GM18511 (cell line): ENCODE data around the gene PLEKHN1.
"Not testable (repeated sequence)": the region's sequence is repeated elsewhere in the genome, so short reads cannot be mapped to it uniquely, and the experiment has no call there.

Source experiments
- ATAC-seq: cut with Tn5 transposase; IDR thresholded peaks from one replicate; pipeline ENCODE4 v1.9.1; 2021; ENCODE audit warnings: mild to moderate bottlenecking, moderate library complexity; ENCODE audit not compliant: unreplicated experiment

Gene PLEKHN1

DNA sequence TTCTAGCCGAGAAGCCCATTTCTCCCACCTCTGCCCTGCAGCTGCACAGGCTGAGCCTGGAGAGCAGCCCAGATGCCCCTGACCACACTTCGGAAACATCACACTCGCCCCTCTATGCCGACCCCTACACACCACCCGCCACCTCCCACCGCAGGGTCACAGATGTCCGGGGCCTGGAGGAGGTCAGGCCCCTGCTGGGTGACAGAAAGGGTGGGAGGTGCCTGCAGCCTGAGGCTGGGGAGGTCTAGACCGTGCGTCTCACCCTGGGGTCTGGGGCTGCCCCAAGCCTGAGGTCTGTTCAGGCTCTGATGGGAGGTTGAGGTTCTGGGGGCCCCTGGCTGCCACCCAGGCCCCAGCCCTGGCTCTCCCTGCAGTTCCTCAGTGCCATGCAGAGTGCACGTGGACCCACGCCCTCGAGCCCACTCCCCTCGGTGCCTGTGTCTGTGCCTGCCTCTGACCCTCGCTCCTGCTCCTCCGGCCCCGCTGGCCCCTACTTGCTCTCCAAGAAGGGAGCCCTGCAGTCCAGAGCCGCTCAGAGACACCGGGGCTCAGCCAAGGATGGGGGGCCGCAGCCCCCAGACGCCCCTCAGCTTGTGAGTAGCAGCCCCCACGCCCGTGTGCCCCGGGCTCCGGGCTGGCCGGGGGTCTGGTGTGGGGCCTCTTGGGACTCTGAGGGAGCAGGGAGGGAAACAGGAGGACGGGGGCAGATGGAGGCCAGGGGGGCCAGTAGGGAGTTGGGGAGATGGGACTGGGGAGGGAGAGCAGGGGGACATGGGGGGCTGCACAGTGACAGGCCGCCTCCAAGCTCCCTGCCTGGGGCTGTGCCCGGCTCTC lies 7.4 kb downstream of the PLEKHN1 start:
- no peak for ATAC-seq

DNA sequence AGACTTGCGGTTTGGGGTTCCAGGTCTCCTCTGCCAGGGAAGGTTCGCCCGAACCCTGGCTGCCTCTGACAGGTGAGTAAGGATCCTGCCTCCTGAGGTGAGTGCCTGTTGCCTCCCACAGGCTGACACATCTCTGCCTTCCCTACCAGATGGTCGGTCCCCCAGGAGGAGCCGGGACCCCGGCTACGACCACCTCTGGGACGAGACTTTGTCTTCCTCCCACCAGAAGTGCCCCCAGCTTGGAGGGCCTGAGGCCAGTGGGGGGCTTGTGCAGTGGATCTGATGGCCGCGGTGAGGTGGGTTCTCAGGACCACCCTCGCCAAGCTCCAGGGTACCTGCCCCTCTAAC lies 8.0 kb downstream of the PLEKHN1 start:
- ATAC-seq = no peak

DNA sequence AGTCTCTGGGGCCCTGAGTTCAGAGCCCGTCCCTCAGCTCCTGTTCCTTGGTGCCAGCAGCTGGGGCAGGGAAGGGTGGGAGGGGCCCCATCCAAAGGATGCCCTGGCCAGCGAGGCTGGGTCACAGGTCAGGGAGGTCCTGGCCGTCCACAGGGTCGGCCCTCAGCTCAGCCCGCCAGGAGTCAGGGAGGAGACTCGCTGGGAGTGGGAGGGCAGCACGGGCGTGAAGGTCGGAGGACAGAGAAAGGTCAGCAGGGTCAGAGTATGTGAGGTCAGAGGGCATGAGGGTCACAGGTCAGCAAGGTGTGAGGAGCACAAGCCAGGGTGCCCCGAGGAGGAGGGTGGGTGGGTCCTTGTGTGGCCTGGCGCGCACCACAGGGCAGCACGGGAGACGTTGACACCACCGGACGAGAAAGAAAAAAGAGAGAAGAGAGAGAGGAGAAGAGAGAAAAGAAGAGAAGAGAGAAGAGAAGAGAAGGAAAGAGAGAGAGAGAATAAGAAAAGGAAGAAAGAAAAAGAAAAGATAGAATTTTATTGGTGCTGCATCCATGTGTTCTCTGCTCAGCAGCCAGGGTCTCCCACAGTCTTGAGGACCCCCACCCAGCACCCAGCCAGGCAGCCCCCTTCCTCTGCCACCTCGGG lies 8.5 kb downstream of the PLEKHN1 start:
- no peak for ATAC-seq

DNA sequence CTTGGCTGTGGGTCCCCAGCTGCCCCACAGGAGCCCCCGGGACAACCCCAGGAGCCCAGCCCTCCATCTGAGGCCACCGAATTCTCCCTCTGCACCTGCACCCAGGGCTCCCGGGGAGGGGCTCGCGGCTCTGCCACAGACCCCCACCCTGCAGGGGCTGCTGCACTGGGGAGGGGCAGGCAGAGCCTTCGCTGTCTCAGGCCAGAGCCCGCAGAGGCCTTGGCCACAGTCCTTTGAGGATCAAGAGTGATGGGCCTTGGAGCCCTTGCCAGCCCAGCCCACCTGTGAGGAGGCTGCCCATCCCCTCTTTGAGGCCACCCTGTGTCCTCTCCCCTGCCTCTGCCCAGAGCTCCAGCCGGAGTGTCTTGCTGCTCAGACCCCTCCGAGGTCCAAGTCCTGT lies 9.1 kb downstream of the PLEKHN1 start:
- ATAC-seq = no peak

DNA sequence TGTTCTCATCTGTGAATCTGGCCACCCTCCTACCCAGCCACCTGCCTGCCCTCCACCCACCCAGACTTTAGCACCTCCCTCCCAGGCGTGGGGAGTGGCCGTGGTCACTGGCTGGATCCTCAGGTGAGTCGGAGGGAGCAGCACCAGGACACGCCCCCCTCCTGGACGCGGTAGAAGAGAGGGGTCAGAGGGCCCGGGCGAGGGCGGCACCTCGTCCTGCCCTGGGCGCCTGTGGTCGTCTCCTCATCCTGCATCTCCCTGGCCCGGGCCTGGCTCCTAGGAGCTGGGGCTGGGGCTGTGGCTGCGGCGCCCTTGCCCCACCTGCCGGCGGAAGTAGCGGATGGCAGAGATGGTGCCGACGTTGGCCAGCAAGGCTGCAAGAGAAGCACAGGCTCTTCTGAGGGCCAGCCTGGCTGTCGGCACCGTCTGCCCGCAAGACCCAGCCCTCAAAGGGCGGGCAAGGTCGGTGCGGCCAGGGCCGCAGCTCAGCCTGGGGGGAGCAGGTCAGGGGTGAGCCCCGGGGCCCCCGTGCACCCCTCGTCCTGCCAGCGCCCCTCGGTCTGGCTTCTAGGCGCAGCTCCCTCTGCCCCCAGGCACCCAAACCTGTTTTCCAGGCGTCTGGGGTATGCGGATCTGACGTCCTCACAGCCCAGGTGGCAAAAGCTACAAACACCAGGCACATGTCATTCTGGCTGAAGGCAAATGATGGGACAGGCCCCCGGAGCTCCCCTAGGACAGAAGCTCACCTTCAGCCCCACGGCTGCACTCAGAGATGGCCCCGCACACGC lies 9.8 kb downstream of the PLEKHN1 start:
- peak; percentile 77 for ATAC-seq

DNA sequence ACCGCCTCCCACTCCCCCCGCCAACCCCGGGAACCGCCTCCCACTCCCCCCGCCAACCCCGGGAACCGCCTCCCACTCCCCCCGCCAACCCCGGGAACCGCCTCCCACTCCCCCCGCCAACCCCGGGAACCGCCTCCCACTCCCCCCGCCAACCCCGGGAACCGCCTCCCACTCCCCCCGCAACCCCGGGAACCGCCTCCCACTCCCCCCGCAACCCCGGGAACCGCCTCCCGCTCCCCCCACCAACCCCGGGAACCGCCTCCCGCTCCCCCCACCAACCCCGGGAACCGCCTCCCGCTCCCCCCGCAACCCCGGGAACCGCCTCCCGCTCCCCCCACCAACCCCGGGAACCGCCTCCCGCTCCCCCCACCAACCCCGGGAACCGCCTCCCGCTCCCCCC lies 10.5 kb downstream of the PLEKHN1 start:
- ATAC-seq = not testable (repeated sequence)

DNA sequence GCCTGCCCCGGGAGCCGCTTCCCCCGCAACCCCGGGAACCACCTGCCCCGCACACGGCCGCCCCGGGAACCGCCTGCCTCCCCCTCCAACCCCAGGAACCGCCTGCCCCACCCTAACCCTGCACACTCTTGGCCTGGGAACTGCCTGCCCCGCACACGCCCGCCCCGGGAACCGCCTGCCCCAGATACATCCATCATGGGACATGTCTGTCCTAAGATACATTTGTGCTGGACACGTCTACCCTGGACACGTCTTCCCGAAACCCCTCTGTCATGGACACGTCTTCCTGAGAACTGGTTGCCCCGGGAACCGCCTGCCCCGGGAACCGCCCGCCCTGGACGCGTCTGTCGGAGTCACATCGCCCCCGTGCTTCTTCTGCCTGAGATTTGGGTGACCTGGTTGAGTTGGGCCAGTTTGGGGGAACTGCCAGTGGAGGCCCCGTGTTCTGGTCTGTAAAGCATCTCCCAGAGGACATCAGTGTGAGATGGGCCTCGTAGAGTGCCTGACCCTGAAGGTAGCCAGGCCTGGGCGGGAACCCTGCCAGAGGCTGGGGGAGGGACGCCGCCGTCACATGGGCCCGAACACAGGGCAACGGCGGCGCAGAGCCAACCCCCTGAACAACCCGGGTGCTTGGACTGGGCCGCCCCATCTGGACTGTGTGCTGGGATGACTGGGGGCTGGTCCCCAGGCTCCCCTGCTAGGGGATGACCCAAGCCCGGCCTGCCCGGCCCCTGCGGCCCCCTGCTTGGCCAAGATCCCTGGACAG lies 12.0 kb downstream of the PLEKHN1 start:
- no peak for ATAC-seq

DNA sequence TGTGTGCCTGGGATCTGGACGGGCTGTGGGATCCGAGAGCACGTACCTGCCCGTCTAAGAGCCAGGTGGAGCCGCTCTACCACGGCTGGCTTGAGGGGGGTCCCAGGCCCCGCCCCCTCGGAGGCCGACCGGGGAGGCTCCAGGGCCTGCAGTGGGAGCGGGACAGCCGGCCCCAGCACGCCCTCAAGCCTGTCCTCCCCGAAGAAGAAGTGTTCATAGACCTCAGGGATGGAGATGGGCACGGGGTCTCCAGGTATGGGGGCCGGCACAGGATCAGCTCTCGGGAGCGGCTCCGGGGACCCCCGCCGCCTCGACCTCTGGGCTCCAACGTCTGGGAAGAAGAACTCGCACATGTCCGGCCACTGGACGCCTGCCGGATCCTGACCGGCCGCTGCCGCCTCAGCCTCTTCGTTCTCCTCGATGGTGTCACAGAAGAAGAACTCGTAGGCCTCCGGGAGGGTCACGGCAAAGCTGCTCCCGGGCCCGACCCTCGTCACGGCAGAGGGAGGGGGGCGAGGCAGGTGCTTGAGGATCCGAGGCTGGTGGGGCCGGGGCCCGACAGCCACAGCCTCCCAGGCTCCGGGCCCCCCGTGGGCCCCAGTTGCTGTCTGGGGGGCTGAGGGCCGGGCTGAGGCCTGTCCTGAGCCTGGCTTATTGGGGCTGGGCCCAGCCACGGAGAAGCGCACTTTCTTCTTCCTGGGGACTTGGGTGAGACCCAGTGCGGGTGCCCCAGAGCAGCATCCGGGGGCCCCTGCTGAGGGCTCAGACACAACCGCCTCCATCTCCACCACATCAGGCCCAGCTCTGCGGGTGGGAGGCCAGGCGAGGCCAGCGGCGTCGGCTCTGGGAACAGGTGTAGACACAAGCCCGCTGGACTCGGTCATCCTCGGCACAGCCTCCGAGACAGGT lies 12.8 kb downstream of the PLEKHN1 start:
- no peak for ATAC-seq

DNA sequence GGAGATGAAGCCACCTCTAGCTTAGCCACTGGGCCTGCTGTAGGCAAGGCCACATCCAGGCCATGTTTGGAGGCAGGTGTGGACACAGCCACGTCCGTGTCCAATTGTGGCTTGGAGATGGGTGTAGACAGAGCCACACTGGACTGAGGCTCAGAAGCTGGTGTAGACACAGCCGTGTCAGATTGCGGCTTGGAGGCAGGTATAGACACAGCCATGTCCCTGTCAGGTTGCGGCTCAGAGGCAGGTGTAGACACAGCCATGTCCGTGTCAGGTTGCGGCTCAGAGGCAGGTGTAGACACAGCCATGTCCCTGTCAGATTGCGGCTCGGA lies 13.4 kb downstream of the PLEKHN1 start:
- ATAC-seq = no peak

DNA sequence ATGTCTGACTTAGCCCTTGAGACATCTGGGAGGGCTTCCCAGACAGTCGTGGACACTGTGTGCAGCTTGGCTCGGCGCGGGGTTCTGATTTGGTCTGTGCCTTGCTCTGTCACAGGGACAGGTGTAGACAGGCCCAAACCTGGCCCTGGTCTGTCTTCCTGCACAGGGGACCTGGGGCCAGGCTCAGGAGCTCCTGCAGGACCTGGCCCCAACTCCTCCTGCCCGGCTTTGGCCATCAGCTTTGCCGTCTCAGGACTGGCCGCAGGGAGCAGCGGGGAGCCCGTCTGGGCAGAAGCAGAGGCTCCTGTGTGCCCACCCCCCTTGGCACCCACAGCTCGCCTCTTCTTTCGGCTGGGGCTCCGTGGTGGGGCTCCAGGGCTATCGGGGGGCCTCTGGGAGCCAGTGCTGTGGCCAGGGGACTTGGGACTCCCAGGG lies 13.9 kb downstream of the PLEKHN1 start:
- ATAC-seq = no peak

DNA sequence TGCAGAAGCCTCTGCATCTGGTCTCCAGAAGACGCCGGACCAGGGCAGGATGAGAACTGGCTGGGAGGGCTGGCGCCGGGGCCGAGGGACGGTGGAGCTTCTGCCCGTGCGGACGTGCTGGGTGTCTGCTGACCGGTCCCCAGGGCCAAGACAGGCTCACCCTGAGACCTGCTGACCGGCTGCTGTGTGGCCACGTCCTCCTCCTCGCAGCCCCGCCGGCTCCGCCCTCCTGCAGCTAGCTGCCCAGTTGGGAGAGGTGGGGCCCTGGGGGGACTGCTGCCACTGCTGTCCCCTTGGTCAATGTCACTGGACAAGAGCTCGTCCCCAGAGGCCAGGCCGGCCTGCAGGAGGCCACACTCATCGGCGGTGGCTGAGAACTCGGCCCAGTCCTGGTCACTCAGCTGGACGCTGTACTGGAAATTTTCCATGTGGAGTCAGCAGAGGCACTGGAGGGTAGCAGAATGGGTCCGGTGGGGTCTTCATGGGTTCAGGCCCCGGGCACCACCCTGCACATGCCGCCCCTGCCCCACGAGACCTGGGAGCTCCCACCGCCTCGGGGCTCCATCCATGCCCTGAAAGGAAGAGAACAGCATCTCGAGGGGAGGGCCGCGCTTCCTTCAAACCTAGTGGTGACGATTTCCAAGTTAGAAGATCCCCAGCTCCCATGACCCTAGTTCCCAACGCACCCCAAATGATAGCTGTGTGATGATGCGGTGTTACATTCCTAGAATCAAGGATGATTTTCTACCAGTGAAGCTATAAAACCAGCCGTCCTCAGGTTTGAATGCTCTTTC lies 14.5 kb downstream of the PLEKHN1 start:
- ATAC-seq = no peak

DNA sequence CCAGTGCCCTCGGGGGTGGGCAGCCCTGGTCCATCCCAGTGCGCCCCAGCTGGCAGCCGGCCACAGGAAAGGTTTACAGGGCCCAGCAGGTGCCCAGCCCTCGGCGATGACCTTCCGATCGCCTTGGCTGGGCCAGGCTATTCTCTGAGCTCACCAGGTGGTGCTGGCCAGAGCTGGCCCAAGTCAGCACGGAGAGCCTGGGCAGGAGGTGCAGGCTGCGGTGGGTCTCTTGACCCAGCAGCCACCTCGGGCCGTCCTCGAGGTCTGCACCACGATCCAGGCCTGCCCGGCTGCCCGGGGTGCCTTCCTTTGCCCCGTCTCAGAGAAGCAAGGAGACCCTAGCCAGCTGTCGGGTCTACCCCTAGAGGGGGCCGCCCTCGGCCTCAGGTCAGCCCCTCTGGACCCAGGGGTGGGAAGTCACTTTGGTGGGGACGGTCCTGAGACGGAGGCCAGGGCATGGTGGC lies 15.2 kb downstream of the PLEKHN1 start:
- no peak for ATAC-seq

DNA sequence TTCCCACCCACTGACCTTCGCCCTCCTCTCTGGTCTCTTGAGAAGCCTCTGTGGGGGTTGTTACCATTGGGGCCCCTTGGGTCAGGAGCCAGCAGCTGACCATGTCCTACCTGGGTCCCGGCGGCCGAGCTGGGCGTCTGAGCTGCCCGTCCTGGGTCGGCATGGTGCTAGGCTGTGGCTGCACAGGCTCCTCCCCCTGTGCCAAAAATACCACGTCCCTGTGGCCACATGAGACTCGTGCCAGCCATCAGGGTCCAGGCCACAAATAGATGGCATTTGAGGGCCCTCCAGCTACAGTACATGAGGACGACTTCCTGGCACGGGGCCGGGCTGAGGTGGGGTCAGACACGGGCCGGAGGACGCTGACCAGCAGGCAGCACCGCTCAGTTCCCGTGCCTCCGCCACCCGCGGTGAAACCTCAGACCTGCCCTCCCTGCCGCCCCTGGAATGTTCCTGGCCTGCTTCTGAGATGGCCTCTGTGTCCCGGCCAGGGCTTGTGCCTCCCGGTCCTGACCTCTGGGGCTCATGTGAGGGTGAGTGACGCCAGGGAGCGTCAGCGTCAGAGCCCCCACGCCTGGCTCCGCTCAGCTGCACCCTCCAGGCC lies 15.8 kb downstream of the PLEKHN1 start, which contains the start of gene PERM1:
TSS of gene PERM1 (minus strand) at position 139 of the 604 bp plus-strand sequence. CDS start 1,064 bp downstream, outside the sequence.
- ATAC-seq = no peak

DNA sequence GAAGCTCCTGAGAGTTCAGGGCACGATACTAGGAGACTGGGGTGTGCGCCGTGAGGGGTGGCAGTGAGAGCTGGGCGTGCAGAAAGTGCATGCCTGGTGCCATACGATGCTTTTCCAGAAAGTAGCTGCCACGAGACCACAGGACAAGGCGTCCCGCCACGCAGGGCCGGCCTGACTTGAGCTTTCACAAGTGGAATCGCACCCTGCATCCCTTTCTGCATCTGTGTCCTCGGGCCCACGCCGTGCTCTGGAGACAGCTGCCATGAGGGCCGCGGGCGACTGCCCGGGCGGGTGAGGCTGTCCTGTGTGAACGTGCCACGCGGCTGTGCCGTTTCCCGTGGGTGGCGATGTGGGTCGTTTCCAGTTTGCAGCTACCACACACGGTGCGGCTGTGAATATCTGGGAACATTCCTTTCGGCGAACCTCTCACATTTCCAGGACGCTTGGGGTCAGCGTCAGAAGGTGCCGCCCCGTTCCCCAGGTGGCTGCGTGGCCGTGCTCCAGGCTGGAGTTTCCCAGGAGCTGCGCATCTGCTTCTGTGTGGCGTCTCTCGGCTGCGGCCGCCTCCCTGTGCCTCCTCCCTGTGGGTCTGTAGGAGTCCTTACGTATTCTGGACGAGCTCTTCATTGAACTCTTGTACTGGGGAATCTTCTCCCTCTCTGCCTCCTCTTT lies 16.6 kb downstream of the PLEKHN1 start:
- no peak for ATAC-seq

DNA sequence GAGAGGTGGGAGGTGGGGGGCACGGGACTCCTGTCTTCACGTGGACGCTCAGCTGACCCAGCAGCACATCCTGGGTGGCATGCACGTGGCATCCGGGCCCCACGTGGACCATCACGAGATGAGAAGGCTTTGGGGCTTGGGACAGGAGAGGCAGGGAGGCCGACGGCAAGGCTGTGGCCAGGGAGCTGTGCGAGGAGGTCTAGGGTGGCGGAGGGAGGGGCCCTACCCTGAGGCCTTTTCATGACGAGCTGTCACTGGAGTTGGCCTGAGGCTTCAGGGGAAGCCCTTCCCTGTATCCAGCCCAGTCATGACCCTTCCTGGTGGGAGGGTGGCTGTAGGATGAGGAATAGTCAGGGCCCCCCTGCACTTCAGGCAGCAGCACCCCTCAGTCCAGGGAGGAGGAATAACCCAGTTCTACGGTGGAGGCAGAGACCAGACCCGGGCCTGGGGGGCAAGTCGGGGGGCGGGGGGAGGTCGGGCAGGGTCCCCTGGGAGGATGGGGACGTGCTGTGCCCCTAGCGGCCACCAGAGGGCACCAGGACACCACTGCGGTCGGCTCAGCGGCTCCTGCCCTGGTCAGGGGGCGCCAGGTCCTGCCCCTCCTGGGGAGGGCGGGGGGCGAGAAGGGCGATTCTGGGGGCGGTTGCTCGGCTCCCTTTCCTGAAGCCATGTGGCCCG lies 17.7 kb downstream of the PLEKHN1 start:
- ATAC-seq = no peak

DNA sequence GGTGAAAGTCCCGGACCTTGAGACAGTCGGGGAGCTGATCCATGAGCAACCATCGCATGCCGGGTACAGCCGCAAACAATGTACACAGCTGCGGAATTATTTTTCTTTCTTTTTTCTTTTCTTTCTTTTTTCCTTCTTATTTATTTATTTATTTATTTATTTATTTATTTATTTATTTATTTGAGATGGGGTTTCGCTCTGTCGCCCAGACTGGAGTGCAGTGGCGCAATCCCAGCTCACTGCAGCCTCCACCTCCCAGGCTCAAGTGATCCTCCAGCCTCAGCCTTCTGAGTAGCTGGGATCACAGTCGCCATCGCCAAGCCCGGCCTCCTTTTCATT lies 18.2 kb downstream of the PLEKHN1 start:
- ATAC-seq = no peak

DNA sequence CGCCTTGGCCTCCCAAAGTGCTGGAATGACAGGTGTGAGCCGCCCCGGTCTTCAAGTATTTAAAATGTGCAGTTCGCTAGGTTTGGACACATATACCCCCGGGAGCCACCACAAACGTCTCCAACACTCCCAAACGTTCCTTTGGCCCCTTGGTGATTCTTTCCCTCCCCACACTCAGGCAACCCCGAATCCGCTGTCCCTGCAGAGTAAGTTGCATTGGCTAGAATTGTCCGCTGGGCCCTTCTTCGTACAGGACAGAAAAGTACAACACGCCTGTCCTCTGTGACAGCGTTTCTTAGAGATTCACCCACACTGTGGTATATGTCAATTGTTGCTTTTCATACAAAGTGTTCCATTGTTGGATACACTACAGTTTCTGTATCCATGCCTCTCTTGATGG lies 18.8 kb downstream of the PLEKHN1 start:
- no peak for ATAC-seq

DNA sequence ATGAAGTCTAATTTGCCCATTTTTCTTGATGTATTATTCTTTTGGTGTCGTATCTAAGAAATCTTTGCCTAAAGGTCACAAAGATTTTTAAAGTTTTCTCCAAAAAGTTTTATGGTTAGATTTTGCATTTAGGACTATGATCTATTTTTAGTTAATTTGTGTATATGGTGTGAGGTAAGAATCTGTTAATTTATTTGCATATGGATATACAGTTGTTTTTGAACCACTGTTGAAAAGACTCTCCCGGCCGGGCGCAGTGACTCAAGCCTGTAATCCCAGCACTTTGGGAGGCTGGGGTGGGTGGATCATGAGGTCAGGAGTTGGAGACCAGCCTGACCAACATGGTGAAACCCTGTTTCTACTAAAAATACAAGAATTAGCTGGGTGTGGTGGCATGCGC lies 21.8 kb downstream of the PLEKHN1 start:
- ATAC-seq = not testable (repeated sequence)
